Adrenal gland (tissue), 12 donors: ENCODE measurements around the gene FDXACB1. TPM values are rescaled to one million over a fixed set of nuclear protein-coding genes. Genes with fewer than 3 reads are reported as not detected.

ENCODE experiments used
- DNase-seq, 7 donors: peaks; one replicate each; pipeline ENCODE4 v3.0.0-alpha.2; 2019 to 2020
- H3K27ac ChIP-seq, 5 donors: fragments of 200-600 bp; sonication (generic) in 4 of 5; 1 replicate in 3 of 5; 2 replicates in 2 of 5; pipeline versions ENCODE4 v1.5.1 to v1.8.0; 2016 to 2020; ENCODE audit warnings: mild to moderate bottlenecking in 1 of 5
- H3K27me3 ChIP-seq: fragments of 200-600 bp; 2 replicates; pipeline ENCODE4 v1.8.0; 2021
- H3K36me3 ChIP-seq, 2 donors: fragments of 200-600 bp; replicated peaks in 1 of 2; 1 replicate in 1 of 2; 2 replicates in 1 of 2; pipeline versions ENCODE4 v1.5.1 to v1.8.0; 2018 to 2022
- H3K4me1 ChIP-seq, 2 donors: fragments of 200-600 bp; replicated peaks in 1 of 2; 1 replicate in 1 of 2; 2 replicates in 1 of 2; pipeline versions ENCODE4 v1.5.1 to v1.8.0; 2018 to 2021
- H3K4me3 ChIP-seq, 4 donors: fragments of 200-600 bp; sonication (generic) in 3 of 4; one replicate each; pipeline ENCODE4 v1.5.1; 2016 to 2018
- H3K9me3 ChIP-seq, 3 donors: fragments of 200-600 bp; sonication (generic) in 1 of 3; replicated peaks in 1 of 3; 1 replicate in 2 of 3; 2 replicates in 1 of 3; pipeline versions ENCODE4 v1.5.1 to v1.8.0; 2016 to 2021
- CTCF ChIP-seq, 6 experiments: fragments of 450-650 bp in 4 of 6; fragments of 200-600 bp in 2 of 6; sonication (generic) in 1 of 6; IDR thresholded peaks; 1 replicate in 5 of 6; 2 replicates in 1 of 6; pipeline versions ENCODE4 v1.5.1 to v1.8.0; 2016 to 2021; ENCODE audit warnings: antibody characterized with exemption in 6 of 6, mild to moderate bottlenecking in 2 of 6, moderate library complexity in 1 of 6
- POLR2A ChIP-seq, 2 donors: fragments of 450-650 bp; IDR thresholded peaks; one replicate each; pipeline ENCODE4 v1.6.1; 2017; ENCODE audit warnings: antibody characterized with exemption in 2 of 2, mild to moderate bottlenecking in 2 of 2, moderate library complexity in 1 of 2
- WGBS, 4 donors: extraction: QIAGEN DNeasy Blood & Tissue Kit in 2 of 4; methylation state at CpG; one replicate each; pipeline versions ENCODE4 v1.1.5 to v1.1.7; 2013 to 2017; 5-methylcytosine and 5-hydroxymethylcytosine counted together
- intact Hi-C, 2 donors: fragments of 100-400 bp; cut with DNase I; formaldehyde crosslinking; loops; one replicate each; pipeline versions ENCODE4 v1.14.1 to v1.15.0; 2022 to 2023
- polyA plus RNA-seq, 3 donors: library from polyadenylated mRNA; stranded (reverse); fragments of 200-250 nt in 2 of 3; fragments of 350-450 nt in 1 of 3; fragmentation: Illumina TruSeq in 1 of 3; extraction: RNeasy Lipid Tissue Mini Kit (QIAGEN cat#74804) in 1 of 3; gene quantifications; one replicate each; pipeline ENCODE4 v1.2.3, GENCODE V29; 2013 to 2014
- total RNA-seq, 9 donors: library from RNA; depleted of rRNA in 4 of 9; stranded (reverse); fragments of >200 nt in 4 of 9; fragments of 120-200 nt in 1 of 9; fragmentation: NEBNext Ultra II Directional in 1 of 9; extraction: Animal tissue kit (Norgen Biotek cat#: 25700) in 1 of 9; gene quantifications; one replicate each; pipeline versions ENCODE4 v1.1.0 to v1.2.4, GENCODE V29; 2013 to 2023
- donor health status: healthy with polysubstance abuse.
- donor health status: Bipolar disorder and iron deficiency.
- donor health status: DM: yes; HTN: yes; CAD: no.
- donor health status: DM: no; HTN: no; CAD: no.
- donor health status: DM: no; HTN: no; CAD: no.
- donor health status: DM: yes; HTN: yes; CAD: no.

FDXACB1 gene
- total and polyA plus RNA-seq, 12 donors = 2.3 to 6.3 (median 3.7) TPM

- 94 to 97% (median 96%) methylated on average over 3 of the region's 3 CpGs for WGBS, 4 donors
- H3K36me3 ChIP-seq = peaks cover 0 to 51% of the 10 kb centered on the region in 2 donors
- H3K4me1 ChIP-seq = no peaks in the 10 kb centered on the region
- intact Hi-C loops = no loop called here
- TF ChIP-seq POLR2A (IDR thresholded peaks at IDR 0.05) (no peak), CTCF (IDR thresholded peaks at IDR 0.05) (no peak)
- H3K9me3 ChIP-seq = no peaks in the 10 kb centered on the region
- H3K27ac ChIP-seq = no peak overlapping the region
- no peak for DNase-seq
- no peaks in the 10 kb centered on the region for H3K27me3 ChIP-seq
- H3K4me3 ChIP-seq = no peak overlapping the region
Measured at GRCh38 chr11:111860257-111860656, 18.7 kb downstream of the FDXACB1 start.

DNA sequence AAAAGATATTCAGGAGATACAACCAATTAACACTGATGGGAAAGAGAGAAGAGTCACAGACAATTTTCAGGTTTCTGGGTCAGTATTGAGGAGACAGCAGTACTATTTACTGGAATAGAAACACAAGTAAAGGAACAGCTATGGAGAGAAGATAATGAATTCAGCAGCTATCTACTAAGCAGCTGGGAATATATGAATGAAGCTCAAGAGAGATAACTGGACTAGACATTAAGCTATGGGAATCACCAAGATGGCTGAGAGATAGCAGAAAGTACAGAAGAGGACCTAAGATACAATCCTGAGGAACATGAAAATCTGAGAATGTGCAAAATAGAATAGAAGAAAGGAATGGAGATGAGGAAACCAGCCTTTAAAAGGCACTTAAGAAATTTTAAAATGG lies 23.5 kb downstream of the FDXACB1 start:
- Histone ChIP-seq H3K36me3 (peaks cover 0 to 42% of the 10 kb centered on the region in 2 donors), H3K27me3 (no peaks in the 10 kb centered on the region), H3K4me3 (no peak overlapping the region), H3K9me3 (no peaks in the 10 kb centered on the region), H3K27ac (no peak overlapping the region), H3K4me1 (no peaks in the 10 kb centered on the region)
- TF ChIP-seq CTCF (IDR thresholded peaks at IDR 0.05) (no peak), POLR2A (IDR thresholded peaks at IDR 0.05) (no peak)
- no peak for DNase-seq
- intact Hi-C loops = no loop called here

- no peaks in the 10 kb centered on the region for H3K9me3 ChIP-seq
- H3K4me1 ChIP-seq = no peaks in the 10 kb centered on the region
- H3K4me3 ChIP-seq = no peak overlapping the region
- intact Hi-C loops = no loop called here
- H3K27ac ChIP-seq = no peak overlapping the region
- H3K36me3 ChIP-seq = peaks cover 0 to 19% of the 10 kb centered on the region in 2 donors
- WGBS, 4 donors = 70 to 87% (median 79%) methylated on average over 2 of the region's 2 CpGs
- TF ChIP-seq POLR2A (IDR thresholded peaks at IDR 0.05) (no peak), CTCF (IDR thresholded peaks at IDR 0.05) (no peak)
- H3K27me3 ChIP-seq = no peaks in the 10 kb centered on the region
- no peak for DNase-seq
Measured at GRCh38 chr11:111852103-111852502, 26.9 kb downstream of the FDXACB1 start.

GRCh38 chr11:111851636-111852035 lies 27.3 kb downstream of the FDXACB1 start:
- Histone ChIP-seq H3K9me3 (no peaks in the 10 kb centered on the region), H3K36me3 (peaks cover 0 to 14% of the 10 kb centered on the region in 2 donors), H3K27me3 (no peaks in the 10 kb centered on the region), H3K4me3 (no peak overlapping the region), H3K4me1 (peaks cover 0 to 5% of the 10 kb centered on the region in 2 donors), H3K27ac (no peak overlapping the region)
- TF ChIP-seq CTCF (IDR thresholded peaks at IDR 0.05) (peak in 2 of 6 experiments; percentile 14 to 21), POLR2A (IDR thresholded peaks at IDR 0.05) (no peak)
- no peak for DNase-seq
- intact Hi-C loops = no loop called here
